A673 (cell line): ENCODE results near the gene CCL14. TPM values are rescaled to one million over a fixed set of nuclear protein-coding genes. Genes with fewer than 3 reads are reported as not detected.

Experiments
- BruUV-seq: library from RNA; stranded (reverse); fragments of 400-500 nt; replicated peaks from 2 replicates; lab custom pipeline; 2021; lab: Mats Ljungman, UMichigan
- CTCF ChIA-PET: fragments of 300-600 bp; sonication (Branson Sonifier 250); formaldehyde crosslinking; loops from one replicate; lab custom pipeline; 2022; ENCODE audit warnings: antibody characterized with exemption; lab: Charles Lee
- POLR2A ChIA-PET: fragments of 300-600 bp; sonication (Branson Sonifier 250); formaldehyde crosslinking; loops from one replicate; lab custom pipeline; 2022; ENCODE audit warnings: antibody characterized with exemption; ENCODE audit not compliant: low non-redundant PET; lab: Charles Lee
- DNase-seq: peaks from one replicate; pipeline ENCODE4 v3.0.0-alpha.2; 2015; ENCODE audit warnings: low spot score
- H3K27ac ChIP-seq: fragments of 200-600 bp; sonication (generic); 2 replicates; pipeline ENCODE4 v1.5.1; 2016; ENCODE audit warnings: mixed run types, low read depth, mild to moderate bottlenecking, mixed read lengths, antibody characterized with exemption, low read length; ENCODE audit not compliant: poor library complexity, severe bottlenecking
- H3K27me3 ChIP-seq: fragments of 200-600 bp; sonication (generic); replicated peaks from 2 replicates; pipeline ENCODE4 v1.6.1; 2017; ENCODE audit warnings: mixed run types, low read depth, mild to moderate bottlenecking, mixed read lengths, antibody characterized with exemption, low read length; ENCODE audit not compliant: insufficient read depth, poor library complexity
- H3K36me3 ChIP-seq: fragments of 200-600 bp; sonication (generic); 2 replicates; pipeline ENCODE4 v1.6.1; 2016; ENCODE audit warnings: mixed run types, mild to moderate bottlenecking, mixed read lengths, antibody characterized with exemption, low read length; ENCODE audit not compliant: insufficient read depth, poor library complexity, severe bottlenecking
- H3K4me1 ChIP-seq: fragments of 200-600 bp; sonication (generic); 2 replicates; pipeline ENCODE4 v1.6.1; 2017; ENCODE audit warnings: mixed run types, mild to moderate bottlenecking, mixed read lengths, antibody characterized with exemption, low read length; ENCODE audit not compliant: insufficient read depth, poor library complexity, severe bottlenecking
- H3K4me3 ChIP-seq: fragments of 200-600 bp; sonication (generic); 2 replicates; pipeline ENCODE4 v1.5.1; 2016; ENCODE audit warnings: low read depth, mixed run types, mild to moderate bottlenecking, mixed read lengths, low read length; ENCODE audit not compliant: poor library complexity, severe bottlenecking
- H3K9me3 ChIP-seq: fragments of 200-600 bp; sonication (generic); 2 replicates; pipeline ENCODE4 v1.6.1; 2016; ENCODE audit warnings: mixed run types, low read depth, mild to moderate bottlenecking, mixed read lengths, antibody characterized with exemption, low read length; ENCODE audit not compliant: poor library complexity, severe bottlenecking
- EZH2 ChIP-seq: fragments of 200-600 bp; sonication (generic); IDR thresholded peaks from 2 replicates; pipeline ENCODE4 v1.6.1; 2017; ENCODE audit warnings: borderline replicate concordance, low read depth, mild to moderate bottlenecking, mixed read lengths, antibody characterized with exemption, low read length; ENCODE audit not compliant: poor library complexity, severe bottlenecking
- intact Hi-C: fragments of 100-400 bp; cut with micrococcal nuclease; formaldehyde crosslinking; loops from one replicate; pipeline ENCODE4 v1.10.0; 2022; ENCODE audit not compliant: unreplicated experiment
- total RNA-seq: library from RNA; stranded (reverse); gene quantifications from 2 replicates; pipeline ENCODE4 v1.2.3, GENCODE V29; 2021
- TF ChIP-seq, protein P1 (sequence below): fragments of 300-800, 200-600 bp; sonication (generic); conservative IDR thresholded peaks from 2 replicates; pipeline ENCODE4 v1.5.1; 2017; ENCODE audit warnings: low read depth, mild to moderate bottlenecking, antibody characterized with exemption, low read length, moderate library complexity, mixed read lengths

CCL14 gene
- total RNA-seq, 1 experiment from 2014 or later = not detected

DNA sequence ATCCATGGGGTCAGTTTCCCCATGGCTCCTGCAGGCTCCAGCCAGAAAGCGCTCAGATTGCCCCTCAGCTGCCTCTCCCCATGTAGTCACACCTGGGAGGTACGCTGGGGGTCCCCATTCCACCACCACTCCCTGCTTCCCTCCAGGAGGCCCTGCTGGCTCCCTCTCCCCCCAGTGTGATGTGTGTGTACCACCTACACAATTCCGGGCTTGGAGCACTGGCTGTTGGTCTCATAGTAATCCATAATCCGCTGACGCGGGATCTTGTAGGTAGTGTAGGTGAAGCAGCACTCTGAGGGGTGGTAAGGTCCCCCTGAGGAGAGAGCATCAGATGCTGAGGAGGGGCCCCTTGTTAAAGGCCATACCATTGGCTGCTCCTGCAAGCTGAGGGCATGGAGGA, 2.4 kb downstream of the CCL14 start:
- Histone ChIP-seq H3K4me3 (no peak overlapping the region), H3K36me3 (no peaks in the 10 kb centered on the region), H3K27me3 (no peaks in the 10 kb centered on the region), H3K9me3 (no peaks in the 10 kb centered on the region), H3K27ac (no peak overlapping the region), H3K4me1 (no peaks in the 10 kb centered on the region)
- ChIA-PET POLR2A (no interaction called here), CTCF (no interaction called here)
- no peak for DNase-seq
- no TSS peak for BruUV-seq
- intact Hi-C loops = no loop called here
- TF ChIP-seq EZH2 = no peak
- TF ChIP-seq, protein P1, sequence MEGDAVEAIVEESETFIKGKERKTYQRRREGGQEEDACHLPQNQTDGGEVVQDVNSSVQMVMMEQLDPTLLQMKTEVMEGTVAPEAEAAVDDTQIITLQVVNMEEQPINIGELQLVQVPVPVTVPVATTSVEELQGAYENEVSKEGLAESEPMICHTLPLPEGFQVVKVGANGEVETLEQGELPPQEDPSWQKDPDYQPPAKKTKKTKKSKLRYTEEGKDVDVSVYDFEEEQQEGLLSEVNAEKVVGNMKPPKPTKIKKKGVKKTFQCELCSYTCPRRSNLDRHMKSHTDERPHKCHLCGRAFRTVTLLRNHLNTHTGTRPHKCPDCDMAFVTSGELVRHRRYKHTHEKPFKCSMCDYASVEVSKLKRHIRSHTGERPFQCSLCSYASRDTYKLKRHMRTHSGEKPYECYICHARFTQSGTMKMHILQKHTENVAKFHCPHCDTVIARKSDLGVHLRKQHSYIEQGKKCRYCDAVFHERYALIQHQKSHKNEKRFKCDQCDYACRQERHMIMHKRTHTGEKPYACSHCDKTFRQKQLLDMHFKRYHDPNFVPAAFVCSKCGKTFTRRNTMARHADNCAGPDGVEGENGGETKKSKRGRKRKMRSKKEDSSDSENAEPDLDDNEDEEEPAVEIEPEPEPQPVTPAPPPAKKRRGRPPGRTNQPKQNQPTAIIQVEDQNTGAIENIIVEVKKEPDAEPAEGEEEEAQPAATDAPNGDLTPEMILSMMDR = no peak

DNA sequence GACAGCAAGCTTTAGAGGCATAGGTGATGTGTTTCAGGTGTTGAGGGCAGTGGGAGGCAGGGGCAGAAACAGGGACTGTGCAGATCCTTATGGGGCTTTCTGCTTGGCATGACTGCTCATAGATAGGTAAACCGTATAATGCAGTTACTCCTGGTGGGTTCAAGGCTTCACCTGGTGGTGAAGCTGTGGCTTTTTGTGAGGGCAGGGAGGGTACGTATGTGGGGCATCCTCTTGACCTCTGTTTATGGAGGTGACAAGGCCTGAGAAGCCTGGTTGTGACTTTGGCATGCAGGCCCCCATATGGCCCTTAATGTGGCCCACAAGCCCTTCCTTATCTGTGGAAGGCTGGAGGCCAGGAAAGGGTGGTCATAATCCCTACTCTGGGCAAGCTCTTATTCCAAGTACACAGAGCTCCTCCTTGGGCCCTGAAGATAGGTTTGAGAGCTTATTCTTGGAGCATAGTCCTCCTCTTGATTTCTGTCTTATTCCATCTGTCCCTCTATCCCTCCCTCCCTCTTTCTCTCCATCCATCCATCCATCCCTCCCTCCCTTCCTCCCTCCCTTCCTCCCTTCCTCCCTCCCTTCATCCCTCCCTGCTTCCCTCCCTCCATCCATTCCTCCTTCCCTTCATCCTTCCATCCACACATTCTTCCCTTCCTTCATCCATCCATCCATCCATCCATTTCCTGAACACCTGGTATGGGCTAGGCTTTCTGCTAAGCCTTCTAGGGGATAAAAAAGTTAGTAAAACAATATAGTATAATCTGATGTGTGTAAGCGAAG, 3.9 kb downstream of the CCL14 start:
- intact Hi-C loops = no loop called here
- Histone ChIP-seq H3K27ac (no peak overlapping the region), H3K36me3 (no peaks in the 10 kb centered on the region), H3K27me3 (no peaks in the 10 kb centered on the region), H3K4me3 (no peak overlapping the region), H3K4me1 (no peaks in the 10 kb centered on the region), H3K9me3 (no peaks in the 10 kb centered on the region)
- TF ChIP-seq EZH2 = no peak
- TF ChIP-seq, protein P1 = no peak
- ChIA-PET POLR2A (no interaction called here), CTCF (no interaction called here)
- no peak for DNase-seq
- BruUV-seq = no TSS peak

DNA sequence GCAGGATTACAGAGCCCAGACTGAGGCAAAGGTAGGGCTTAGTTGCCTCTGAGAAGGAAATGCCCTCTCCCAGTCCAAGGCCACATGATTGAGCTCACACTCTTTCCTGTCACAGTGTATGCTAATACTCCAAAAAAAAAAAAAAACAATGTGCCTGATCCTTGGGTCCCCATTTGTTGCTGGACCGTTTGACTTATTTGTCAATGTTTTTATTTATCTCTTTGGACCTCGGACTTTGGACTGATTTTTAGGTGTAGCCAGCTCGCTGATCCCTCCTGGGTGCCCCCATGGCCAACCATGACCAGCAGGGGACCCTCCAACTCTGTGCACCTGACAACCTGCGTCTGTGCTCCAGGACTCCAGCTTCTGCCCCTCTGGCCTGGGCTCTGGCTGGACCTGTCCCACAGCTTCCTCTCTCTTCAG, 4.6 kb downstream of the CCL14 start:
- no peak for TF ChIP-seq EZH2
- TF ChIP-seq, protein P1 = no peak
- Histone ChIP-seq H3K27me3 (no peaks in the 10 kb centered on the region), H3K36me3 (no peaks in the 10 kb centered on the region), H3K4me3 (no peak overlapping the region), H3K4me1 (no peaks in the 10 kb centered on the region), H3K27ac (no peak overlapping the region), H3K9me3 (no peaks in the 10 kb centered on the region)
- no TSS peak for BruUV-seq
- intact Hi-C loops = no loop called here
- CTCF ChIA-PET = no interaction called here
- DNase-seq = no peak
- POLR2A ChIA-PET = no interaction called here
